ENCODE measurements around the gene JARID2.

The JARID2 gene

DNA sequence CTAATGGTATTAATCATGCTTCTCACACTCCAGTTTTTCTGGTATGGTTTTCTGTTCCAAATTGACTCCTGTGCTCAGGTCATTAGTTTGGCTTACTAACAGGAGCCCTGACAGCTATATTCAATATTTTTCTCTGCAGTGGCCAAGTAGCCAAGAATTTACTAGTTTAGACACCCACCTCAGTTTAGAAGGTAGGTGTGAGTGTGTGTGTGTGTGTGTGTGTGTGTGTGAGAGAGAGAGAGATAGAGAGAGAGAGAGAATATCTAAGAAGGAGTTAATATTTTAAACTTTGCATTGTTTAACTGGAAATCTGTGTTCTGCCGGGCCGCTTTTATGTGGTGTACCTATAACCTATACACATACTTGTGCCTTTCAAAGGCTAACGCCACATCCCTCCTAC, 18.5 kb downstream of the JARID2 start:
- TF ChIP-seq FOXP2 (optimal IDR thresholded peaks at IDR 0.05; ENCODE audit: borderline replicate concordance, extremely low read depth, extremely low read length, insufficient read depth) (no peak), TAF1 (IDR thresholded peaks at IDR 0.05; ENCODE audit: borderline replicate concordance, insufficient read depth, low read length) (no peak), SIN3A (IDR thresholded peaks at IDR 0.05; ENCODE audit: borderline replicate concordance, insufficient read depth, low read length) (no peak), POLR2AphosphoS5 (IDR thresholded peaks at IDR 0.05; ENCODE audit: low read depth, low read length) (no peak)
- TF ChIP-seq, protein P1, sequence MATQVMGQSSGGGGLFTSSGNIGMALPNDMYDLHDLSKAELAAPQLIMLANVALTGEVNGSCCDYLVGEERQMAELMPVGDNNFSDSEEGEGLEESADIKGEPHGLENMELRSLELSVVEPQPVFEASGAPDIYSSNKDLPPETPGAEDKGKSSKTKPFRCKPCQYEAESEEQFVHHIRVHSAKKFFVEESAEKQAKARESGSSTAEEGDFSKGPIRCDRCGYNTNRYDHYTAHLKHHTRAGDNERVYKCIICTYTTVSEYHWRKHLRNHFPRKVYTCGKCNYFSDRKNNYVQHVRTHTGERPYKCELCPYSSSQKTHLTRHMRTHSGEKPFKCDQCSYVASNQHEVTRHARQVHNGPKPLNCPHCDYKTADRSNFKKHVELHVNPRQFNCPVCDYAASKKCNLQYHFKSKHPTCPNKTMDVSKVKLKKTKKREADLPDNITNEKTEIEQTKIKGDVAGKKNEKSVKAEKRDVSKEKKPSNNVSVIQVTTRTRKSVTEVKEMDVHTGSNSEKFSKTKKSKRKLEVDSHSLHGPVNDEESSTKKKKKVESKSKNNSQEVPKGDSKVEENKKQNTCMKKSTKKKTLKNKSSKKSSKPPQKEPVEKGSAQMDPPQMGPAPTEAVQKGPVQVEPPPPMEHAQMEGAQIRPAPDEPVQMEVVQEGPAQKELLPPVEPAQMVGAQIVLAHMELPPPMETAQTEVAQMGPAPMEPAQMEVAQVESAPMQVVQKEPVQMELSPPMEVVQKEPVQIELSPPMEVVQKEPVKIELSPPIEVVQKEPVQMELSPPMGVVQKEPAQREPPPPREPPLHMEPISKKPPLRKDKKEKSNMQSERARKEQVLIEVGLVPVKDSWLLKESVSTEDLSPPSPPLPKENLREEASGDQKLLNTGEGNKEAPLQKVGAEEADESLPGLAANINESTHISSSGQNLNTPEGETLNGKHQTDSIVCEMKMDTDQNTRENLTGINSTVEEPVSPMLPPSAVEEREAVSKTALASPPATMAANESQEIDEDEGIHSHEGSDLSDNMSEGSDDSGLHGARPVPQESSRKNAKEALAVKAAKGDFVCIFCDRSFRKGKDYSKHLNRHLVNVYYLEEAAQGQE (IDR thresholded peaks at IDR 0.05; ENCODE audit: insufficient read depth in 1 of 2, low read depth in 2 of 2, low read length in 2 of 2): no peak

DNA sequence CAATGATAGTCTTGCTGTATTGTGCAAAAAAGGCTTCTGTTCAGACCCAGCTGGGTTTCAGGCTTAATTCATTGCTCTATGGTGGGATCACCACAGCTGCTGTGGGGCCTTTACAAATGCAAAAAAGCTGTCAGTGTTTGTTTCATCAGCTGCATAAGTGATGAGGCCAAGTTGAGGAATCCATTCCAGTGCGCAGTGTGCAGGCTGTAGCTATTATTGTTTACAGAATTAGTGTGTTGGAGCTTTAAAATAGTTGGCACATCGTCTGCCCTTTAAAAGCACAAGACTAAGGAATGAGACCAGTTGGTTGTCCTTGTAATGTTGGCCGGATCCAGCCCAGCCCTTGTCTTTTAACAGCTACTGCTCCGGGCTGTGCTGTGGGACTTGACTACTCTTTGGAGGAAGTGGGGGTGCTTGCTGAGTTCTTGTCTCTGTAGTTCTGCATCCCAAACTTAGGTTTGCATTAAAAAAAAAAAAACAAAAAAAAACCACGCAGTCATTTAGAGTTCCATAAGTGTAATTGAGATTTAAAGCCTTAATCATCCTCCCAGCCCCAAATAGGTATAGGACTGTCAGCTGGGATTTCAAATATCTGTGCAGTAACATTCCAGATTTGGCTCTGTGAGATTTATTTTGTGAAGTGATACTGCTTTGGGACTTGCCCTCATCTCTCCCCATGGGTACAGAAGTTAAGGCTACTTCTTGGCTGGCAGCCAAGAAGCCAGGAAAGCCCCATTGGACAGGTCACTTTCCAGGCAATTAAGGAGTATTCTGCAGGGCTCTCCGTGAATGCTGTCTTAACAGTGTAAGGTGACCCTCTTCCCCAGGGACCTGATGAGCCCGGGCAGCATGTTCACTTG, 19.3 kb downstream of the JARID2 start:
- TF ChIP-seq SIN3A (IDR thresholded peaks at IDR 0.05; ENCODE audit: borderline replicate concordance, insufficient read depth, low read length): no peak
- no peak for TF ChIP-seq POLR2AphosphoS5 (IDR thresholded peaks at IDR 0.05; ENCODE audit: low read depth, low read length)
- TF ChIP-seq TAF1 (IDR thresholded peaks at IDR 0.05; ENCODE audit: borderline replicate concordance, insufficient read depth, low read length): no peak
- no peak for TF ChIP-seq FOXP2 (optimal IDR thresholded peaks at IDR 0.05; ENCODE audit: borderline replicate concordance, extremely low read depth, extremely low read length, insufficient read depth)
- TF ChIP-seq, protein P1 (IDR thresholded peaks at IDR 0.05; ENCODE audit: insufficient read depth in 1 of 2, low read depth in 2 of 2, low read length in 2 of 2): no peak

DNA sequence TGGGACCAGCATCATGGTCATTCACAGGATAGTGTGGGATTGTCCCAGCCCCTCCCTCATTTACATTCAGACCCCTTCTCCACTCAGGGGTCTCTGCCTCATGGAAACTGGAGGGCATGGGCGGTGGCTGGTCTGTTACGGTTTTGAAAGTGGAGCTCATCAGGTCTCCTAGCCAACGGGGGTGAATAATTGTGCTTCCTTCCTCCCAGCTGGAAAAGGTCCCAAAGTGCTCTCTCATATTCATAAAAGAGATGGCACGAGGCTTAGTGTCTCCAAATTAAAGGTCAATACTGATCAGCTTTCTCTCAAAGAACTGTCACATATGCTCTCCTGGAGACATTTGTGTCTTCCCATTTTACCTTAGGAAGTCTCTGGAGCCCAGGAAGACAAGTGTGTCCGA, 19.9 kb downstream of the JARID2 start:
- TF ChIP-seq POLR2AphosphoS5 (IDR thresholded peaks at IDR 0.05; ENCODE audit: low read depth, low read length) (no peak), SIN3A (IDR thresholded peaks at IDR 0.05; ENCODE audit: borderline replicate concordance, insufficient read depth, low read length) (no peak)
- TF ChIP-seq, protein P1 (IDR thresholded peaks at IDR 0.05; ENCODE audit: insufficient read depth in 1 of 2, low read depth in 2 of 2, low read length in 2 of 2): no peak

DNA sequence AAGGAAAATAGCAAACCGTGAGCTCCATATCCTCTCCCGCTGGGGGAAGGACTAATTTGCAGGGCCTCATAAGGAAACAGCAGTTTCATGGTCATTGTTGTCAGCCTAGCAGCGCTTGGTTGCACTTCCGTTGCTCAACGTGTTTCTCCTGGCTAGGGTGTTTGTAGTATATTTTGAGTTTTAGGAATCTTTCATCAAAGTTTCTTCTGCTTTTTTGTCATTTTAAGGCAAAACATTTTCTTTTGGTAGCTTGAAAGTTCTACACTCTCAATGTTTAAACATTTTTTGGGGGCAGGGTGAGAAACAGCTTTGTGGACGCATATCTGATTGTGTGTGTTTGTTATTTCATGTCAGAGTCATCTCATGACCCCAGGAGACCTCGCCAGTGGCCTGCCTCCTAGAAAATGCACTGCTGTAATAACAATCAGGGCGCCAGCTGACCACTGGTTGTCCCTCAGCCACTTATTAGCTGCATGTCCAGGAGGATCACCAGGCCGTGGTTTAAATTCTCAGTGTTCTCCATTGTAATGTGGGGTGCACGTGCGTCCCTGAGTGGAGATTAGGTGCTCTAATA, 20.6 kb downstream of the JARID2 start:
- TF ChIP-seq POLR2AphosphoS5 (IDR thresholded peaks at IDR 0.05; ENCODE audit: low read depth, low read length) (no peak), SIN3A (IDR thresholded peaks at IDR 0.05; ENCODE audit: borderline replicate concordance, insufficient read depth, low read length) (peak; percentile 45; the same call in 1 of the 2 replicates), TAF1 (IDR thresholded peaks at IDR 0.05; ENCODE audit: borderline replicate concordance, insufficient read depth, low read length) (no peak), FOXP2 (optimal IDR thresholded peaks at IDR 0.05; ENCODE audit: borderline replicate concordance, extremely low read depth, extremely low read length, insufficient read depth) (no peak)
- TF ChIP-seq, protein P1 (IDR thresholded peaks at IDR 0.05; ENCODE audit: insufficient read depth in 1 of 2, low read depth in 2 of 2, low read length in 2 of 2): no peak
